Loucy (cell line): Measurements from ENCODE around the gene ARRDC3.

Source experiments
- EZH2phosphoT487 ChIP-seq: fragments of 200-600 bp; IDR thresholded peaks from 2 replicates; pipeline ENCODE4 v1.6.1; 2018; ENCODE audit warnings: antibody characterized with exemption, mild to moderate bottlenecking, moderate library complexity, borderline replicate concordance
- TF ChIP-seq, protein P1 (sequence below): fragments of 200-600 bp; sonication (generic); conservative IDR thresholded peaks from 2 replicates; pipeline ENCODE4 v1.5.1; 2014; ENCODE audit warnings: mild to moderate bottlenecking, antibody characterized with exemption, low read length

DNA sequence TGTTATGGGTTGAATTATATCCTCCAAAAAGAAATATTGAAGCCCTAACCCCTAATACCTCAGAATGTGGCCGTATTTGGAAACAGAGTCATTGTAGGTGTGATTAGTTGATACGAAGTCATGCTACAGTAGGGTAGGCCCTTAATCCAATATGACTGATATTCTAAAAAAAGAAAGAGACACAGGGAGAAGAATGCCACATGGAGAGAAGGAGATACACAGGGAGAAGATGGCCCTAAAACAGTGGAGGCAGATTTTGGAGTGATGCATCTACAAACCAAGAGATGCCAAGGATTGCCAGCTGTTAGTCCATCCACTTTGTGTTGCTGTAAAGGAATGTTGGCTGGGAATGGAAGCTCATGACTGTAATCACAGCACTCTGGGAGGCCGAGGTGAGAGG is 21.3 kb downstream of the ARRDC3 start:
- TF ChIP-seq, protein P1, sequence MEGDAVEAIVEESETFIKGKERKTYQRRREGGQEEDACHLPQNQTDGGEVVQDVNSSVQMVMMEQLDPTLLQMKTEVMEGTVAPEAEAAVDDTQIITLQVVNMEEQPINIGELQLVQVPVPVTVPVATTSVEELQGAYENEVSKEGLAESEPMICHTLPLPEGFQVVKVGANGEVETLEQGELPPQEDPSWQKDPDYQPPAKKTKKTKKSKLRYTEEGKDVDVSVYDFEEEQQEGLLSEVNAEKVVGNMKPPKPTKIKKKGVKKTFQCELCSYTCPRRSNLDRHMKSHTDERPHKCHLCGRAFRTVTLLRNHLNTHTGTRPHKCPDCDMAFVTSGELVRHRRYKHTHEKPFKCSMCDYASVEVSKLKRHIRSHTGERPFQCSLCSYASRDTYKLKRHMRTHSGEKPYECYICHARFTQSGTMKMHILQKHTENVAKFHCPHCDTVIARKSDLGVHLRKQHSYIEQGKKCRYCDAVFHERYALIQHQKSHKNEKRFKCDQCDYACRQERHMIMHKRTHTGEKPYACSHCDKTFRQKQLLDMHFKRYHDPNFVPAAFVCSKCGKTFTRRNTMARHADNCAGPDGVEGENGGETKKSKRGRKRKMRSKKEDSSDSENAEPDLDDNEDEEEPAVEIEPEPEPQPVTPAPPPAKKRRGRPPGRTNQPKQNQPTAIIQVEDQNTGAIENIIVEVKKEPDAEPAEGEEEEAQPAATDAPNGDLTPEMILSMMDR = no peak
- no peak for TF ChIP-seq EZH2phosphoT487
